ENCODE results near the gene PPP1R2B. TPM values are rescaled to one million over a fixed set of nuclear protein-coding genes. Genes with fewer than 3 reads are reported as not detected.
"Not testable (repeated sequence)": the region's sequence is repeated elsewhere in the genome, so short reads cannot be mapped to it uniquely, and the experiment has no call there.

PPP1R2B gene
- total RNA-seq, 1 donor from 2014 or later, result not detected

GRCh38 chr5:156838961-156839360, 11.1 kb upstream of the PPP1R2B start:
- no peaks in the 10 kb centered on the region for H3K36me3 Mint-ChIP-seq (ENCODE audit: low read depth)
- H3K9me3 Mint-ChIP-seq, result no peaks in the 10 kb centered on the region
- H3K4me1 Mint-ChIP-seq, result no peaks in the 10 kb centered on the region
- no peak for TF ChIP-seq CTCF (conservative IDR thresholded peaks at IDR 0.05)
- peaks cover 3% of the 10 kb centered on the region for H3K27me3 Mint-ChIP-seq (ENCODE audit: low read depth)
- H3K4me3 Mint-ChIP-seq, result no peak overlapping the region
- DNase-seq (ENCODE audit: low read depth, low spot score), result no peak
- no peak overlapping the region for H3K27ac Mint-ChIP-seq (ENCODE audit: unreplicated experiment)

DNA sequence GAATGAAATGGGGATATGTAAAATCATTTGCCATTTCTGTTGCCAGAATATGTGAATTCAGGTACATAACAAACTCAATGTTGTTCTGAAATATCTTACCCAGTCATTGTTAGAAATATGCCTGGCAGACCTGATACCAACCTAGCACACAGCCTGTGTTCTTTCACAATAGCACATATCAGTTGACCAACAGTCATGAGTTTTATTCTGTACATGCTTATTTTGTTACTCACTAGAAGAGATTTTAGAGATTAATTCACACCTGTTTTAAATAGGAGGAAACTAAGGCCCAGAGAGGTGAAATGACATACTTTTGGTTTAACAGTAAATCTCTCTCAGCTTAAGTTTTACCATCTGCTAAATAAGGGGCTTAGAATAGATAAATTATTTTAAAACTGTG, 8.4 kb upstream of the PPP1R2B start:
- DNase-seq (ENCODE audit: low read depth, low spot score), result no peak
- Mint-ChIP-seq H3K27ac (ENCODE audit: unreplicated experiment) (no peak overlapping the region), H3K4me3 (no peak overlapping the region), H3K27me3 (ENCODE audit: low read depth) (peaks cover 3% of the 10 kb centered on the region), H3K4me1 (no peaks in the 10 kb centered on the region), H3K9me3 (no peaks in the 10 kb centered on the region), H3K36me3 (ENCODE audit: low read depth) (no peaks in the 10 kb centered on the region)
- no peak for TF ChIP-seq CTCF (conservative IDR thresholded peaks at IDR 0.05)

DNA sequence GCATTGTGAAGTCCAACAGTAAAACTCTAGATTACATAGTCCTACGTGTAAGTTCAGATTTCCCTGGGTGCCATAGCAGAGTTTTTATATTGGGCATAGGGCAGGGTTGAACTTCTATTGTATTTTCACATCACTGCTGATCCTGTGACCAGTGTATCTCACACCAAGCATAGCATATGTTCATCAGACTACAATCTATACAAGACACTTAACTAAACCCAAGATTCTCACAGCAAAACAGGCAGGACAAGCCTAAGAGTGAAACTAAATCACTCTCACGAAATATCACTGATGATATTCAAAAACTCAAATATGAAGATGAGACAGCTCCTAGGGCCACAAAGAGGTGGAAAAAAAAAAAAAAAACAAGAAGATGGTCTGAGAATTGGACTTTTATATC, 3.2 kb upstream of the PPP1R2B start:
- no peak overlapping the region for H3K4me3 Mint-ChIP-seq
- TF ChIP-seq CTCF (conservative IDR thresholded peaks at IDR 0.05), result no peak
- H3K4me1 Mint-ChIP-seq, result no peaks in the 10 kb centered on the region
- H3K36me3 Mint-ChIP-seq (ENCODE audit: low read depth), result no peaks in the 10 kb centered on the region
- H3K27me3 Mint-ChIP-seq (ENCODE audit: low read depth), result peaks cover 3% of the 10 kb centered on the region
- no peaks in the 10 kb centered on the region for H3K9me3 Mint-ChIP-seq
- DNase-seq (ENCODE audit: low read depth, low spot score), result no peak
- H3K27ac Mint-ChIP-seq (ENCODE audit: unreplicated experiment), result no peak overlapping the region

DNA sequence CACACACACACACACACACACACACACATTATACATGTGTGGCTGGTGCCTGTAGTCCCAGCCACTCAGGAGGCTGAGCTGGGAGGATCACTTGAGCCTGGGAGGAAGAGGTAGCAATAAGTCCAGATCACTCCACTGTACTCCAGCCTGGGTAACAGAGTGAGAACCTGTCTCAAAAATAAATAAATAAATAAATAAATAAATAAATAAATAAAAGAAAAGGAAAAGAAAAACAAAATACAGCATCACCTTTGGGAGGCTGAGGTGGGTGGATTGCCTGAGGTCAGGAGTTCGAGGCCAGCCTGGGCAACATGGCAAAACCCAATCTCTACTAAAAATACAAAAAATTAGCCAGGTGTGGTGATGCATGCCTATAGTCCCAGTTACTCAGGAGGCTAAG, 1.6 kb upstream of the PPP1R2B start:
- H3K4me3 Mint-ChIP-seq; H3K36me3 Mint-ChIP-seq (ENCODE audit: low read depth); H3K27me3 Mint-ChIP-seq (ENCODE audit: low read depth); H3K27ac Mint-ChIP-seq (ENCODE audit: unreplicated experiment); DNase-seq (ENCODE audit: low read depth, low spot score); H3K4me1 Mint-ChIP-seq; H3K9me3 Mint-ChIP-seq: not testable (repeated sequence)

GRCh38 chr5:156851880-156852279, 1.8 kb downstream of the PPP1R2B start:
- Mint-ChIP-seq H3K36me3 (ENCODE audit: low read depth) (peaks cover 9% of the 10 kb centered on the region), H3K27me3 (ENCODE audit: low read depth) (no peaks in the 10 kb centered on the region), H3K4me3 (no peak overlapping the region), H3K4me1 (no peaks in the 10 kb centered on the region), H3K9me3 (peaks cover 13% of the 10 kb centered on the region), H3K27ac (ENCODE audit: unreplicated experiment) (no peak overlapping the region)
- no peak for DNase-seq (ENCODE audit: low read depth, low spot score)
- no peak for TF ChIP-seq CTCF (conservative IDR thresholded peaks at IDR 0.05)

- DNase-seq (ENCODE audit: low read depth, low spot score); H3K27me3 Mint-ChIP-seq (ENCODE audit: low read depth); H3K27ac Mint-ChIP-seq (ENCODE audit: unreplicated experiment); H3K4me3 Mint-ChIP-seq; H3K4me1 Mint-ChIP-seq; H3K36me3 Mint-ChIP-seq (ENCODE audit: low read depth): not testable (repeated sequence)
- H3K9me3 Mint-ChIP-seq, result peaks cover 13% of the 10 kb centered on the region
Measured at GRCh38 chr5:156853055-156853454, 3.0 kb downstream of the PPP1R2B start.

GRCh38 chr5:156865427-156865826, 15.3 kb downstream of the PPP1R2B start:
- H3K27me3 Mint-ChIP-seq (ENCODE audit: low read depth), result no peaks in the 10 kb centered on the region
- H3K4me1 Mint-ChIP-seq, result no peaks in the 10 kb centered on the region
- TF ChIP-seq CTCF (conservative IDR thresholded peaks at IDR 0.05), result no peak
- no peak overlapping the region for H3K4me3 Mint-ChIP-seq
- no peak overlapping the region for H3K27ac Mint-ChIP-seq (ENCODE audit: unreplicated experiment)
- no peaks in the 10 kb centered on the region for H3K36me3 Mint-ChIP-seq (ENCODE audit: low read depth)
- peaks cover 2% of the 10 kb centered on the region for H3K9me3 Mint-ChIP-seq
- DNase-seq (ENCODE audit: low read depth, low spot score), result no peak
